Measurements from ENCODE around the gene PPRC1. TPM values are rescaled to one million over a fixed set of nuclear protein-coding genes. Genes with fewer than 3 reads are reported as not detected.

Gene PPRC1
- total and polyA plus RNA-seq, 8 donors: 11.7 to 31.2 (median 19.0) TPM

DNA sequence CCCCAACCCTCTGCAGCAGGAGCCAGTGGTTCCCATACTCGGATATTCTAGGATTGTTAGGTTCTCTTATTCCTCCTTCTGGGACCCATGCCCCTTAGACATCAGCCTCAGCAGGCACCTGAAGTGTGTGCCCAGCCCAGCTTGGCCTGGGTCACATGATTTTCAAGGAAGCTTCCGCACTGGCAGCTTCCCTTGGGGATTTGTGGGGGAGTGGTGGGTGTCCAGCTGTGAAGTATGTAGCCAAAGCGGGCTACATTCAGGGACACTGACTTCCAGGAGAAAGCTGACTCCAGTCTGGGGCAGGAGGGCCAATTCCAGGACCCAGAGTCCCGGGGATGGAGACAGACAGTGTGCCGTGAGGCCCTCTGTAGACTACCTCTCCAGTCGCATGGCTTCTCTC, 14.0 kb upstream of the PPRC1 start:
- peak in 2 of 4 donors; percentile 2 to 4 for ATAC-seq

DNA sequence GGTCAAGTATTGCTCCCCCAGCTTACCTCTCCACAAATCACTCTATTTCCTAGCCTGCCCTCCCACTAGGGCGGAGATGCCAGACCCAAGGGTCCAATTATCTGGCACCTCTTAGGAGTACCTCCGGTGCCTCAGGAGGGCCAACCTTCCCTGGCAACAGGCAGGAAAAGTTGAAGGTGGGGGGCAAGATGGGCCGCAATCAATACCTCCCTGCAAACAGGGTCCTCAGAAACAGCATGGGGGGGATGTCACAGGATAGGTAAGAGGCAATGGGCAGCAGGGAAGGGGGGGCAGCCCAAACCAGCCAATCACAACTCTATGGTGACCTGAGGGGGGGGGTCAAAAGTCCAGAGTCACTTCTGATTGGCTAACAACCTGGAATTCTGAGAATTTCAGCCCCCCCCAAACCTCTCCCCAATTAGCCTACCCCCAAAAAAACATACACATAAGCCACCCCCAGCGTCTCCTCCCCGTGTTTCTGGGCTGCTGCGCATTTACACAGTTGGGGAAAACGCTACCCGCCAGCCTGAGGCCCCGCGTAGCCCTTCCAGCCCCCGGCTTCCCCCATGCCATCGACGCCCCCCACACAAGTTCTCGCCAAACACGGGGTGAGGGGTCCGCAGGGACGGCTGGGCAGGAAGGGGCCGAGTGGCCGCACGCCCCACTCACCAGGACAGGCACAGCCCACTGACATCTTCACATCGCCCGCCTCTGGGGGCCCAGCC, 13.3 kb upstream of the PPRC1 start:
- no peak for FAIRE-seq
- peak; percentile 15 to 39 (median 34) for ATAC-seq
- H3K27me3 ChIP-seq: no peaks in the 10 kb centered on the region
- intact Hi-C loops (cut with DNase I): no loop called here
- WGBS, 2 donors: 1% methylated on average over 12 to 22 of the region's 22 CpGs
- no peaks in the 10 kb centered on the region for H3K36me3 ChIP-seq
- peak in 5 of 6 donors; percentile 62 to 82 (median 67) for DNase-seq
- H3K4me3 ChIP-seq: peak overlapping the region; percentile 69 to 82 (median 74)
- TF ChIP-seq, protein P1, sequence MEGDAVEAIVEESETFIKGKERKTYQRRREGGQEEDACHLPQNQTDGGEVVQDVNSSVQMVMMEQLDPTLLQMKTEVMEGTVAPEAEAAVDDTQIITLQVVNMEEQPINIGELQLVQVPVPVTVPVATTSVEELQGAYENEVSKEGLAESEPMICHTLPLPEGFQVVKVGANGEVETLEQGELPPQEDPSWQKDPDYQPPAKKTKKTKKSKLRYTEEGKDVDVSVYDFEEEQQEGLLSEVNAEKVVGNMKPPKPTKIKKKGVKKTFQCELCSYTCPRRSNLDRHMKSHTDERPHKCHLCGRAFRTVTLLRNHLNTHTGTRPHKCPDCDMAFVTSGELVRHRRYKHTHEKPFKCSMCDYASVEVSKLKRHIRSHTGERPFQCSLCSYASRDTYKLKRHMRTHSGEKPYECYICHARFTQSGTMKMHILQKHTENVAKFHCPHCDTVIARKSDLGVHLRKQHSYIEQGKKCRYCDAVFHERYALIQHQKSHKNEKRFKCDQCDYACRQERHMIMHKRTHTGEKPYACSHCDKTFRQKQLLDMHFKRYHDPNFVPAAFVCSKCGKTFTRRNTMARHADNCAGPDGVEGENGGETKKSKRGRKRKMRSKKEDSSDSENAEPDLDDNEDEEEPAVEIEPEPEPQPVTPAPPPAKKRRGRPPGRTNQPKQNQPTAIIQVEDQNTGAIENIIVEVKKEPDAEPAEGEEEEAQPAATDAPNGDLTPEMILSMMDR (IDR thresholded peaks at IDR 0.05): no peak
- H3K9me3 ChIP-seq: no peaks in the 10 kb centered on the region
- peaks cover 20 to 40% (median 30%) of the 10 kb centered on the region in 3 donors for H3K4me1 ChIP-seq
- H3K27ac ChIP-seq: peak overlapping the region; percentile 72 to 86 (median 80)

More for the DNA sequence above, 14.0 kb upstream of the PPRC1 start:
- no peak for FAIRE-seq
- intact Hi-C loops (cut with DNase I): no loop called here
- Histone ChIP-seq H3K4me1 (peaks cover 20 to 43% (median 30%) of the 10 kb centered on the region in 3 donors), H3K4me3 (peak overlapping the region in 3 of 4 donors; percentile 69 to 82 (median 78)), H3K27ac (peak overlapping the region in 3 of 4 donors; percentile 72 to 86 (median 81)), H3K9me3 (no peaks in the 10 kb centered on the region), H3K27me3 (no peaks in the 10 kb centered on the region), H3K36me3 (no peaks in the 10 kb centered on the region)
- peak in 2 of 6 donors; percentile 30 to 49 for DNase-seq
- WGBS, 2 donors: 6 to 7% methylated on average over 6 of the region's 6 CpGs
- TF ChIP-seq, protein P1 (IDR thresholded peaks at IDR 0.05): no peak

DNA sequence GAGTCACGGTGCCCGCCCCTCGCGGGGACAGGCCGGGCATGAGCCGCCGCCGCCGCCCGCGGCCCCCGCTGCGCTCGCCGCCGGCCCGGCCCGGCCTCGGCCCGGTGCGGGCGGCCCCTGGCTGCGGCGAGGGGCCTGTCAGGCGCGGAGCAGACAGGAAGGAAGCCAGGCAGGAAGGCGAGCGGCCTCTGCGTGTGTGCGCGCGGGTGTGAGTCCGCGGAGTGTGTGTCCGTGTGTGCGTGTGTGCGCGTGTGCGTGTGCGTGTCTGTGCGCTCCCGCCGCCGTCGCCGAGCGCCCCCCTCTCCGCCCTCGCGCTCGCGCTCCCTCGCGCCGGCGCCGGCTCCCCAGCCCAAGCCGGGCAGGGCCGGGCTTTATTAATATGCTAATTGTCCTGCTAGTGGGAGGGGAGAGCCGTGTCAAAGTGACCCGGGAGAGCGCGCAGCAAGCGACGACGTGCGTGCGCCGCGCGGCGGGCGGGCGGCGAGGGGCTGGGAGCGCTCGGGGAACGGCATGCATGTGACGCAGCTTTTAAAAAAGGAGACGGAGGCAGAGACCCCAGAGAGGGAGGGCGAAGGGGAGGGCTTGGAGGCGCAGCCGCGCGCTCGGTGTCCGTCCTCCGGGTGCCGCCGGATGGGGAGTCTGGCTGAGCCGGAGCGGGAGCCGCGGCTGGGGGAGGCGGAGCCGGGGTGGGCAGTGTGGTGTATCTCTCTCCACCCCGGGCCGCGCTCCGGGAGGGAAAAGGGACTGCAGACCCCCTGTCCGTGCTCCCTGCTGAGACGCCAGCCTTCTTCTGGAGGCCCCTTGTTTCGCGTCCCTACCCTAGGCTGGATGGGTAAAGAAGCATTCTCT, 12.5 kb upstream of the PPRC1 start, which contains the start of gene LDB1:
Gene LDB1 (minus strand): TSS at position 227 of the 849 bp plus-strand sequence. CDS start 258 bp downstream, outside the sequence.
- no peaks in the 10 kb centered on the region for H3K36me3 ChIP-seq
- no peak for FAIRE-seq
- 1% methylated on average over 75 to 104 of the region's 104 CpGs for WGBS, 2 donors
- peak within 1 kb of the TSS; percentile 69 to 82 (median 74) for H3K4me3 ChIP-seq
- H3K9me3 ChIP-seq: no peaks in the 10 kb centered on the region
- TF ChIP-seq, protein P1 (IDR thresholded peaks at IDR 0.05): no peak
- peak; percentile 77 to 89 (median 78) for DNase-seq
- intact Hi-C loops (cut with DNase I): no loop called here
- H3K4me1 ChIP-seq: peaks cover 17 to 37% (median 30%) of the 10 kb centered on the region in 3 donors
- peak; percentile 74 to 85 (median 76) for ATAC-seq
- no peaks in the 10 kb centered on the region for H3K27me3 ChIP-seq
- H3K27ac ChIP-seq: peak within 1 kb of the TSS; percentile 72 to 86 (median 80)

DNA sequence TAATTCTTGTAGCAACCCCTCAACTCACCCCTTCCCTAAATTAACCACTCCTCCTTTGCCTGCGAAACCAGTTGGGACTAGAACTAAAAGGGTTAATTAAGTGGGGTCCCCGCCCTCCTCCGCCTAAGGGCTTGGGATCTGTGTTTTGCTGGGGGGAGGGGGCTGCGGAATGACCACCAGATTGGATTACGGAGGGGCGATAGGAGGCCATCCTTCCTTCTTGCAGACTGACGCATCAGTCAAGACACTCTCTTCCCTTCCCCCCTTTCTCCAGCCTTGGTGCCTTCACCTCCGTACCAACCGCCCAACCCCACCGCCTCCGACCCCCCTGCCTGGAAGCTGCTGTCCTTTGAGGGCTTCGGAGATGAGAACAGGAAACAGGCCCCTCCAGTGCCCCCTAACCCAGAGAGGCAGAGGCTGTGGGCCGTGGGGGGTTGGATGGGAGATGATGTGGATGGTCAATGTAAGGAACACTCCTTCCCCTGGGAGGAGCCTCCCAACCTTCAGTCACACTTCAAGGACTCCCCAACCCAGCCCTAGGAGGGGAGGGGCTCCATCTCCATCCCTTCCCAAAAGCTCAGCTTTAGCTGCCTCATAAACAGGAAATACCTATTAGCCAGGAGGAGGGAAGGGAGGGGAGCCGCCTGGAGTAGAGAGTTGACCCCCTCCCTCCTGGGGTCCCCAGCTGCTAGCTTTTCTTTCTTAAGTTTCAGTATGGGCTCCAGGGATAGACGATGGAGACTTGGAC, 11.7 kb upstream of the PPRC1 start:
- WGBS, 2 donors: 24 to 30% methylated on average over 15 of the region's 15 CpGs
- peak overlapping the region; percentile 72 to 86 (median 80) for H3K27ac ChIP-seq
- peaks cover 15 to 29% (median 23%) of the 10 kb centered on the region in 3 donors for H3K4me1 ChIP-seq
- FAIRE-seq (no peak), ATAC-seq (peak in 1 of 4 donors; percentile 4), DNase-seq (peak in 3 of 6 donors; percentile 31 to 52 (median 34))
- TF ChIP-seq, protein P1 (IDR thresholded peaks at IDR 0.05): no peak
- no peaks in the 10 kb centered on the region for H3K27me3 ChIP-seq
- H3K36me3 ChIP-seq: no peaks in the 10 kb centered on the region
- intact Hi-C loops (cut with DNase I): no loop called here
- peak overlapping the region; percentile 69 to 82 (median 74) for H3K4me3 ChIP-seq
- no peaks in the 10 kb centered on the region for H3K9me3 ChIP-seq

Data from pancreas (tissue), 10 donors.